ENCODE measurements around the gene NDUFB10. TPM values are rescaled to one million over a fixed set of nuclear protein-coding genes. Genes with fewer than 3 reads are reported as not detected.
A peak's percentile ranks its signal among the peaks of the same experiment; 100 is the strongest.

The NDUFB10 gene
- total RNA-seq, 1 experiment from 2014 or later: 360 TPM

DNA sequence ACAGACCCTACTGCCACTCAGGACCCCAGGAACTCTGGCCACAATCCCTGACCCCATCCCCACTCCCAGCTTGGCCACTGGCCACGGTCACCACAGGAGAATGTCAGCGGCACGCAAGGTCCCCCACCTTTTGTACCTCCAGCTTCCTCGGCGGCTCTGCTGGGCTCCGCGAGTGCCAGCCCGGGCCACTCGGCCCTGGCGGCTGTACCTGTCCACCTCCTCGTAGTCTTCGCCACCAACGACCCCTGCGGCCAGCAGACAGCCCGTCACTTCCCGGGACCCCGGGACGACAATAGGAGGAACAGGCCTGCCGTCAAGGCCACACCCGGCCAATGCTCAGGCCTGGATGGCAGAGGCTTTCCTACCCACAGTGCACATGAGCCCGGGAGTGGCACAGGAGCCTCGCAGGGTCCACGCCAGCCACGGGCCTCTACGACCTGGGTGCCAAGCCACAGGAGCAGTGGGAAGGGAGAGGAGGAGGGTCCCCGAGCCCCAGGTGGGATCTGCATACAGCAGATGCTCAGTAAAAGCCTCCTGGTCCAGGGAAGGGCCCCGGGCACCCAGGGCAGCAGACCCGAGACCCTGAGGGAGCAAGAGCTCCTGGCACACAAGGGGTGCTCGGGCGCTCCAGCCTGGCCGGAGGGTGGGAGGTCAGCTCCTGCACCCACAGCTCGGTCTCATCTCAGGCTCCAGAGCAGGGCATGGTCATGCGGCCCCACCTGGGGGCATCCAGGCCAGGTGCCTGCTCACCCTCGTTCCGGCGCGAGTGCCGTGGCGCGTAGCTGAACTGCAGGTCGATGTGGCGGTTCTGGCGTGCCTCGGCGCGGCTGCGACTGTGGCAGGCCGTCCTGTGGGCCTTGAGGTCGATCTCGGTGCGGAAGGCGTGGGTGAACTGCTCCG, 42.4 kb downstream of the NDUFB10 start:
- DNase-seq (ENCODE audit: low spot score): no peak

DNA sequence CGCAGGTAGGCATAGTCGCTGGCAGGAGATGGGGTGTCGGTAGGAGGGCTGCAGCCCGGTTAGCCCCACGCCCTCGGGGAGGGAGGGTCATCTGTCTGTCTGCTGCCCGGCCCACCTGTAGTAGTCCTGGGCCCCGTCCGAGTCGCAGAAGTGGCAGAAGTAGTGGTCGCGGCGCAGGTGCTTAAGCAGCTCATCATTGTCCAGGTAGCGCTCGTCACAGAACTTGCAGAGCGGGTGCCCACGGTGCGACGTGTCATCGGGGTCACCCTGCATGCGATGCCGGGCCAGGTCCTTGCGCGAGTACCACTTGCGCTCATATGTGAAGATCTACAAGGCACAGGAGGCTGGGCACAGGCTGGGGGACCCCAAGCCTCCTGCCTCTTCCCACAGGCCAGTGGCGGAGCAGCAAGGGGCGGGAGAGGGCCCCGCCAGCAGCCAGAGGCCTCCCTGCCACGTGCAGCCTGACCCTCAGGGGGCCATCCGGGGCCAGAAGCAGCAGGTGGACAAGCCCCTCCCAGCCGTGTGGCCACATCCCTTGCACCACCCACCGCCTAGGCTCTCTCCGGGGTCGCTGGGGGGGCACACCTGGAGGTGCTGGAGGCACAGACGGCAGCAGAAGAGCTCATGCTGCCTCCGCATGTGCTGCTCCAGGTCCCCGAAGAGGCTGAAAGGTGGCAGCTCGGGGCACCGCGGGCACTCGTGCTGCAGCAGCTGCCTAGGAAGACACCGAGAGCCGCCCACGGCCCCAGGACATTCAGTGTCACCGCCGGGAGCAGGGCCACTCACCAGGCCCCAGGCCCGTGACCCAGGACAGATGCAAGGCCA, 43.3 kb downstream of the NDUFB10 start:
- DNase-seq (ENCODE audit: low spot score): no peak

DNA sequence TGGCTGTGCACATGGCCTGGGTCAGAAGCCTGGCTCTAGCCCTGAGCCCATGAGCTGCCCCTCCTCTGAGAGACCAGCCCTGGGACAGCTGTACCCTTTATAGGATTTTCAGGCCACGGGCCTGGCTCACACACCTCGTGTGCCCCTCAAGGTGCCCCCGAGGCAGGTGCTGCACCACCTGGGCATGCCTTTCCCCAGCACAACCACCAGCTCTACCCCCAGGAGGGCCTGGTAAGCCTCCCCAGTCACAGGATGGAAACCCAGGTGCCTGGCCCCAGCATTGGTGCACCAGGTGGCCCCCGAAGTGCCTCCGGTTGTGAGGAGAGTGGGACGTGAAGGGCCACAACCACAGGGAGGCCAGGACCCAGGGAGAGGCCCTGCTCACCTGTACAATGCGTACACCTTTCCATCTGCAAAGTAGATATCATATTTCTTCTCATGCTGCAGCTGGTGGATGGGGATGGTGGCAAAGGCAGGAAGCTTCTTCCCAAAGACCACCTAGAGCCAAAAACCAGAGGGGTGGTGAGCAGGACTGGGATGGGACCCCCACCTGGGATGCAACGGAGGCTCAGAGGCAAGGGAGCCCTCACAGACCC, 44.0 kb downstream of the NDUFB10 start:
- no peak for DNase-seq (ENCODE audit: low spot score)

DNA sequence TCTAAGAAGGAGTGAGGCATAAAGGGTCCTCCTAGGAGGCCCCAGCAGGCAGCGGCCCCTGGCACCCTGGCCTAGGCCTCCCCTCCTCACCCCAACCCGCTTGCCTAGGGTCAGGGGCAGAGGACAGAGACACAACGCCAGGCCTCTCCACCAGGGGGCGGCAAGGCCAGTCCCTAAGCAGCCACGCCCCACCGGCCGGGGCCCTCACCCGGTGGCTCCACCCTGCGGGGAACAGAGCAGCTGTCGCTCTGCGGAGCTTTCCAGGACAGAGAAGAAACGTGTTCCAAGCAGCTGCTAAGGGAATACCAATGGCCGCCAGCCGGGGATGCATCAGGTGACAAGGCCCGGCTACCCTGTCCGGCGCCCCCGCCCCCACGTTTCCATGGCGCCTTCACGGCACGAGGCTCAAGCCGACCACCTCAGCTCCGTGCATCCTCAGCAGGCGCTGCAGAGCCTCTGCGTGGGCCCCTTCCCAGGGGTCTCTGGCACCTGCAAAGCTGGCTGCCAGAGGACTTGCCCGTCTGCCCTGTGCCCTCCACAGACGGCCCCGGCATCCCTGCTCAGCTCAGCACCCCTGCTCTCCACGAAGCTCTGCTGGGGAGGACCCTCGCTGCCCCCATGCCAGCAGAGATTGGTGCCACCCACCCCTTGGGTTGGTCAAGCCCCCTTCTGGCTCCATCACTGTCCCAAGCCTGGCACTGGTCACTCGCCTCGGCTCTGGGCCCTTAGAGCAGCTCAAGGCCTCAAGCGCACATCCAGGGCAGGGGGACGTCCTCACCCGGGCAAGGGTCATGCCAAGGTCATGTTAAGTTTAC, 44.7 kb downstream of the NDUFB10 start:
- DNase-seq (ENCODE audit: low spot score): peak; percentile 91

DNA sequence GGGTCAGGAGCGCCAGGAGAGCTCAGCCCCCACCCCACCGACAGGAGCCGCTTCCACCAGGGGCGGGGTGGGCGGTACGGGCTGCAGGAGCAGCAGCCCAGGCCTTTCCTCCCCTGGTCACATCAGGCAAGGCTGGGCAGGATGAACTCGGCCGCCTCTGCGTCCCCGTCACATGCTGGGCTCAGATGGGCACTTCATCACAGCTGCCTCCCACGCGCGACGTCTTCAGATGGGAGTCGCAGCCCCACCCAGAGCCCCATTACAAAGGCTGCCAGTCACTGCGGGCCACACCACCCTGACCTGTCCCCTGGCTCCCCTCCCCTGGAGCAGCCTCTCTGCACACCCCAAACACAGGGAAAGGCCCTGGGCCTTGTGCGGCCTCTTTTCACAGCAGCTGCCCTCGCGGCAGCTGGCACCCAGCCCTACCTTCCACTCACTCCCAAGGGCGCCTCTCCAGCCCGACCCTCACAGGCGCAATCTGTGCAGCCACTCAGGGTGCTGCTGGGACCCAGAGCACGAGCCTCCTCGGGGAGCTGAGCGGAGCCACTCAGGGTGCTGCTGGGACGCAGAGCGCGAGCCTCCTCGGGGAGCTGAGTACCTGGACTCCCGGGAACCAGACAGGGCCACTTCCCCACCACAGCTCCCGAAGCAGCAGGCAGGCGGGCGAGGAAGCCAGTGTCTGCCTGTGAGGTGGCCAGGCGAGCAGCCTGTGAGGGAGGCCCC, 45.6 kb downstream of the NDUFB10 start:
- no peak for DNase-seq (ENCODE audit: low spot score)

DNA sequence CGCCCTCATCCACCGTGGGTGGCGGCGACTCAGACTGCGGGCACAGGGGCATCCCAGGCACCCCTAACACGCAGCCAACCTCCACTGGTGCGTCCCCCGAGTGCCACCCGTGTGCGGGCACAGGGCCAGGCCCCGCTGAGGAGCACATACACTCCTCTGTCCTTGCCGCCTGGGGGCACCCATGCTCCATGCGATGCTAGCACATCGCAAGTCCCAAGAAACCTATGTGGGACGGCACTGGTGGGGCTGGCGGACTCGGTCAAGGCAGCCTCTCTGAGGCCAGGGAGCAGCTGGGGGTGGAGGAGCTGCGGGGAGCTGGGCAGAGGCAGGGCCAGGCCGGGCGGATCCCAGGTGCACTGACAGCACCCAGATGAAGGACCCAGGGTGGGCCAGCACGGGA, 46.3 kb downstream of the NDUFB10 start:
- no peak for DNase-seq (ENCODE audit: low spot score)

DNA sequence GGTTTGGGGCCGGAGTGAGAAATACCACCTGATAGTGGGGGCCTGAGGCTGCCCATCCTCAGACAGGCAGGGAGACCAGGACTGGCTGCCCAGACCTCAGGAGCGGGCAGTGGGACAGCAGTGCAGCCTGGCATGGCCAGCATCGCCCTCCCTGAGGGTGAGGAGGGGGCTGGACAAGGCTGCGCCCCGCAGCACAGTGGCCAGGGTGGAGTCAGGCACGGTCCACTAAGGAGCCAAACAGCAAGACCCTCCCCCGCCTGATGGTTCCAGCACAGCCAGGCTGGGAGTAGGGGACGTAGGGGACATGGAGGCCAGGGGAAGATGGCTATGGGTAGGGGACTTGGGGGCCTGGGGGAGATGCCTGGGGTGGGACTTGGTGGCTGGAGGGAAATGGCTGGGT, 47.0 kb downstream of the NDUFB10 start:
- no peak for DNase-seq (ENCODE audit: low spot score)

DNA sequence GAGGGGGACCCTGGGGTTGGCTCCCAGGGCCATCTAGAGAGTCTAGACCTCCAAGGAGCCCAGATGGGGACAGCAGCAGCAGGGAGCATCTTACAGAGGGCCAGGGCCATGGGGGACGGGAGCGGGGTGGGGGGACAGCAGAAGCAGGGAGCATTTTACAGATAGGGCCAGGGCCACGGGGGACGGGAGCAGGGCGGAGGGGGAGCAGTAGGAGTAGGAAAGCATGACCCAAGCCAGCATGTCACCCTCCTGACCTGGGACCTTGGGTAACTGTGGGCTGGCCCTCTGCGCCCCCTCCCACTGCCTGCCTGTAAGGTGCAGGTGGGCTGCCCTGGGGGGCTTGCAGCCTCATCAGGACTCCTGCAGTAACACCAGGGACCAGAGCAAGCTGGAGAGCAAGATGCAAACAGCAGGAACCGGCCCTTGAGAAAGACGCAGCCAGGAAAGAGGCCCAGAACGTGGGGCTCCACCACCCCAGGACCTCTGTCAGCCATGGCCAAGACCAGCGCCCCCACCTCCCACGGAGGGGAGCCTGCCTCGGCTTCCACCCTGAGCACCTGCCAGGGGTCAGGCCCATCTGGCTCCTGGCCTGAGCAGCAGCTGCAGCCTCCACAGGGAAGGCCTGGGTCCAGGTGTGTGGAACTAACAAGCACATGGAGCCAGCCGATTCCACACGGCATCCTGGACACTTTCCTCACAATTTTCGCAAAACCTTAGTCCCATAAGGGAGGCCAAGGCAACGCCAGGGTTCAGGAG, 47.9 kb downstream of the NDUFB10 start:
- no peak for DNase-seq (ENCODE audit: low spot score)

DNA sequence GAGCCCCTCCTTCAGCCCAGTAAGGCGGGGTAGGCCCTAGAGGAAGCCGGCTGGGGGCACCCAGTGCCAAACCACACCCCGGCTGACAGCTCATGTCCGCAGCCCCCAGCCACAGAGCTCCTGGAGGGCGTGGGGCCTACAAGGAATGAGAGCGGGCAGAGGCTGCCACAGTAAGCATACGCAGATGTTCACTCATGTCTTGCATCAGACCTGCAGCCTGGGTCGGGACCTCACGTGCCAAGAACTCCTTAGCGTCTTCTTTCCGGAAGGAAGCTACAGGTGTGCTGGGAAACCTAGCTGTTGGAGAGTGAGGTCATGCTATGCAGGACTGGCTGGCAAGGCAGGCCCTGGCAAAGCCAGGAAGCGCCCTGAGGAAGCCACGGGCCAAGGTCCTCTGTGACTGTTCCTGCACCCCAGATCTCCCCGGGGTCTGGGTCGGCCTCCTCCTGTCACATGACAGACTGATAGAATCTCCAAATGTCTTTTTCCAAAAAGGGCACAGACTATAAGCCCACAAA, 48.7 kb downstream of the NDUFB10 start:
- peak; percentile 71 for DNase-seq (ENCODE audit: low spot score)

DNA sequence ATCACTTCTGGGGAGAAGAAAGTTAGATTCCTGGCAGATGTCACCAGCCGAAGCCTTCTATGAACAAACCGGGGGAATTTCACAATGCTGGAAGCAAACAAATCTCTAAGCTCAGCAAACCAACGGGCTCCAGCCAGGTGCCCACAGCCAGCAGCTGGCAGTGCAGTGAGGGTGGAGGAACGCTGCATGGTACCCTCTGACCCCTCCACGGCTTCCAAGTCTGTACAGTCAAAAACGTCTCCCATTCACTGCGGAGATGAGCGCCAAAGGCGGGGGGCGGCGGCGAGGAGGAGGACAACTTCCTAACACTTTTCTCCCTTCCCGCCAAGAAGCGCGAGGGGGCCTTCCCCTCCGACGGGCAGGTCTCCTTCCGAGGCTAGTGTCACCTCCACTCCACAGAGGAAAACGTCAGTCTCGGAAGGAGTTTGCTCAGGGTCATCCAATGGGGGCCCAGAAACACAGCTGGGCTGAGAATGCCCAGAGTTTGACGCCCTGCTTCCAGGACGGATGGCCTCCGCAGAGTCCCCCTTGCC, 49.4 kb downstream of the NDUFB10 start:
- no peak for DNase-seq (ENCODE audit: low spot score)

DNA sequence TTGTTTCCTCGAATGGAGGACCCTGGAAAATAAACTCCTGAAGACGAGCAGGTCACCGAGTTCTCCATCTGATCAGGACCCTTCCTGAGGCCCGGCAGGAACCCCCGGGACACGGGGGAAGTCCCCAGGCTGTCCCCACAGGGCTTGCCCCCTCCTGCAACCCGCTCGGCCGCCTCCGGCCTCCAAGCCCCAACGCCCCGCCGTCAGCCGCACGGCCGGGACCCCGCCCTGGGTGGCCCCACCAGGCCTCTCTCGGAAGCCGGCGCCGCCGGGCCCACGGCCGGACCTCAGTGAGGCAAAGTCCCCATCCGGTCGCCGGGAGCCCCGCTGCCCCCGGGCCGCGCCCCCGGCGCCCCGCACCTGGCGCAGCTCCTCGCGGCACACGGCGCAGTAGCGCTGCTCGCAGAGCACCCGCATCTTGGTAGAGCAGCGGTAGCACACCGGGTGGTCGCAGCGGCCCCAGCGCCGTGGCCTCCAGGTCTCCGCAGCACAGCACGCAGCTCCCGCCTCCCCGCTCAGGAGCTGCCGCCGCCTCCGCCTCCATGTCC, 49.9 kb downstream of the NDUFB10 start:
- DNase-seq (ENCODE audit: low spot score): no peak

DNA sequence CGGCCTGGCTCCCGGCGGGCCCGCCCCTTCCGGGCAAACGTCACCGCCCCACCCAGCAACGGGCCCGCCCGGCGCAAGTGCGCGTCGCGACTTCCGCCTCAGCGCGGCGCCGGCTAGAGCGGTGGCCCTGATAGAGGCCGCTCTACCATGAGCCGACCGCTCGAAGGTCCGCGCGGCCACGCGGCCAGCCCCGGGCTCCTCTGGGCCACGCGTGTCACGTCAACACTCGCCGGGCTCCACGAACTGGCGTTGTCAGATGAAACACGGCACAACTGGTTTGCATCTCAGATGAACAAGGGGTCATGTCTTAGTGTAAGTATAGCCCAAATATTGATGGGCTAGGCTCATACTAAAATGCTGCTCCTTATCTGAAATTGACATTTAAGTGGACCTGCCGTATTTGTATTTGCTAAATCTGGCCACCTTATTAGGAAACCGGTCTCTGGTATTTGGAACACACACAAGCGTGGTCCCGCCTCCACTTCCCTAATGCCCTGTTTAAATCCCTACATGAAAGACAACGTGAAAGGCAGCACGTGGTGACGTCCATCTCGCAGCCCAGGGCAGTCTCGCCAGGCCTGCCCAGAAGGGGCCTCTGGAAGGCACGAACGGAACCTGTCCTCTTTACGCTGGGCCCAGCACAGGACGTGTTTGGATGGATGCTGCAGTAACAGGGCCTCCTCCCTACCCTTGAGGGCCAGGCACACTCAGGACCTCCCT, 50.6 kb downstream of the NDUFB10 start, which contains the start of gene ZNF598:
Gene ZNF598, minus strand, starts transcription at position 31 of the 720 bp plus-strand sequence.
- DNase-seq (ENCODE audit: low spot score): peak; percentile 75

Other genes with a start within 250 kb of the NDUFB10 start
- gene NME3, start 188.0 kb upstream of the NDUFB10 start, total RNA-seq (2014; rRNA removed; shearing (Covaris generic)): 0.50 TPM in 1 of 2 replicates, not detected in the other
- gene EME2, start 186.7 kb upstream of the NDUFB10 start, total RNA-seq (2014; rRNA removed; shearing (Covaris generic)): 0.90 and 1.2 TPM in 2 replicates
- gene MRPS34, start 186.4 kb upstream of the NDUFB10 start, total RNA-seq (2014; rRNA removed; shearing (Covaris generic)): 114 and 125 TPM in 2 replicates
- gene SPSB3, start 177.0 kb upstream of the NDUFB10 start, total RNA-seq (2014; rRNA removed; shearing (Covaris generic)): 20.1 and 23.9 TPM in 2 replicates
- 38.9 and 112 TPM in 2 replicates for gene NUBP2, start 176.6 kb upstream of the NDUFB10 start, total RNA-seq (2014; rRNA removed; shearing (Covaris generic))
- not detected in 2 replicates for gene IGFALS, start 165.8 kb upstream of the NDUFB10 start, total RNA-seq (2014; rRNA removed; shearing (Covaris generic))
- 18.4 and 31.3 TPM in 2 replicates for gene HAGH, start 132.7 kb upstream of the NDUFB10 start, total RNA-seq (2014; rRNA removed; shearing (Covaris generic))
- gene FAHD1, start 132.3 kb upstream of the NDUFB10 start, total RNA-seq (2014; rRNA removed; shearing (Covaris generic)): 23.8 and 27.6 TPM in 2 replicates
- 2.8 and 9.0 TPM in 2 replicates for gene MEIOB, start 87.4 kb upstream of the NDUFB10 start, total RNA-seq (2014; rRNA removed; shearing (Covaris generic))
- gene HS3ST6, start 41.1 kb upstream of the NDUFB10 start, total RNA-seq (2014; rRNA removed; shearing (Covaris generic)): not detected in 2 replicates
- gene MSRB1, start 16.3 kb upstream of the NDUFB10 start, total RNA-seq (2014; rRNA removed; shearing (Covaris generic)): 25.3 and 32.7 TPM in 2 replicates
- gene RPL3L, start 4.8 kb upstream of the NDUFB10 start, total RNA-seq (2014; rRNA removed; shearing (Covaris generic)): not detected in 2 replicates
- gene RPS2, start 5.3 kb downstream of the NDUFB10 start, total RNA-seq (2014; rRNA removed; shearing (Covaris generic)): 2,920 and 3,088 TPM in 2 replicates
- not detected in 2 replicates for gene RNF151, start 7.3 kb downstream of the NDUFB10 start, total RNA-seq (2014; rRNA removed; shearing (Covaris generic))
- gene TBL3, start 12.5 kb downstream of the NDUFB10 start, total RNA-seq (2014; rRNA removed; shearing (Covaris generic)): 50.8 and 55.9 TPM in 2 replicates
- gene NOXO1, start 21.9 kb downstream of the NDUFB10 start, total RNA-seq (2014; rRNA removed; shearing (Covaris generic)): not detected in 2 replicates
- 13.4 and 15.1 TPM in 2 replicates for gene GFER, start 24.7 kb downstream of the NDUFB10 start, total RNA-seq (2014; rRNA removed; shearing (Covaris generic))
- gene SYNGR3, start 30.4 kb downstream of the NDUFB10 start, total RNA-seq (2014; rRNA removed; shearing (Covaris generic)): 3.4 and 7.7 TPM in 2 replicates
- 5.5 and 10.4 TPM in 2 replicates for gene ZNF598, start 50.3 kb downstream of the NDUFB10 start, total RNA-seq (2014; rRNA removed; shearing (Covaris generic))
- gene NPW, start 60.2 kb downstream of the NDUFB10 start, total RNA-seq (2014; rRNA removed; shearing (Covaris generic)): 2.7 TPM in 1 of 2 replicates, not detected in the other
- gene NHERF2, start 67.4 kb downstream of the NDUFB10 start, total RNA-seq (2014; rRNA removed; shearing (Covaris generic)): 33.1 and 33.7 TPM in 2 replicates
- 28.2 and 42.3 TPM in 2 replicates for gene NTHL1, start 88.3 kb downstream of the NDUFB10 start, total RNA-seq (2014; rRNA removed; shearing (Covaris generic))
- 11.0 and 15.6 TPM in 2 replicates for gene TSC2, start 88.4 kb downstream of the NDUFB10 start, total RNA-seq (2014; rRNA removed; shearing (Covaris generic))
- 10.9 and 14.1 TPM in 2 replicates for gene PKD1, start 176.4 kb downstream of the NDUFB10 start, total RNA-seq (2014; rRNA removed; shearing (Covaris generic))
- 1.9 and 3.2 TPM in 2 replicates for gene RAB26, start 189.1 kb downstream of the NDUFB10 start, total RNA-seq (2014; rRNA removed; shearing (Covaris generic))
- 58.2 and 71.0 TPM in 2 replicates for gene TRAF7, start 196.2 kb downstream of the NDUFB10 start, total RNA-seq (2014; rRNA removed; shearing (Covaris generic))
- 0.02 TPM in 2 replicates for gene CASKIN1, start 237.1 kb downstream of the NDUFB10 start, total RNA-seq (2014; rRNA removed; shearing (Covaris generic))
- 22.1 and 28.4 TPM in 2 replicates for gene MLST8, start 245.9 kb downstream of the NDUFB10 start, total RNA-seq (2014; rRNA removed; shearing (Covaris generic))